Nephron (organoid): ENCODE data around the gene NR5A2.

Source experiments
- H3K27ac Mint-ChIP-seq, 3 experiments: 2 replicates each; pipeline ENCODE4 v1.8.0; 2020; ENCODE audit warnings: mixed read lengths in 3 of 3, mild to moderate bottlenecking in 2 of 3, moderate library complexity in 1 of 3
- H3K27me3 Mint-ChIP-seq: 2 replicates; pipeline ENCODE4 v1.8.0; 2021; ENCODE audit warnings: low read depth, mild to moderate bottlenecking, moderate library complexity, mixed read lengths
- H3K36me3 Mint-ChIP-seq: 2 replicates; pipeline ENCODE4 v1.8.0; 2020; ENCODE audit warnings: low read depth, mixed read lengths
- H3K4me1 Mint-ChIP-seq: 2 replicates; pipeline ENCODE4 v1.8.0; 2020; ENCODE audit warnings: mixed read lengths
- H3K4me3 Mint-ChIP-seq, 3 experiments: 2 replicates each; pipeline ENCODE4 v1.8.0; 2020; ENCODE audit warnings: mild to moderate bottlenecking in 3 of 3, mixed read lengths in 3 of 3, moderate library complexity in 2 of 3
- H3K9me3 Mint-ChIP-seq: 2 replicates; pipeline ENCODE4 v1.8.0; 2020; ENCODE audit warnings: mixed read lengths
- CTCF ChIP-seq, 3 experiments: fragments of 200-600 bp; sonication (generic); IDR thresholded peaks; one replicate each; pipeline ENCODE4 v1.5.0; 2021; ENCODE audit warnings: antibody characterized with exemption in 3 of 3; ENCODE audit not compliant: unreplicated experiment in 3 of 3

NR5A2 gene

GRCh38 chr1:200022239-200022804 is 5.2 kb upstream of the NR5A2 start:
- Mint-ChIP-seq H3K27me3 (peaks cover 54% of the 10 kb centered on the region), H3K36me3 (no peaks in the 10 kb centered on the region), H3K4me1 (no peaks in the 10 kb centered on the region), H3K4me3 (no peak overlapping the region), H3K9me3 (no peaks in the 10 kb centered on the region), H3K27ac (no peak overlapping the region)
- no peak for TF ChIP-seq CTCF (IDR thresholded peaks at IDR 0.05; ENCODE audit: unreplicated experiment in 3 of 3)

GRCh38 chr1:200028586-200029034 is 1.1 kb downstream of the NR5A2 start:
- Mint-ChIP-seq H3K27ac (no peak overlapping the region), H3K9me3 (no peaks in the 10 kb centered on the region), H3K4me3 (peak overlapping the region; percentile 84 to 88 (median 87))

GRCh38 chr1:200029035-200029821 is 1.7 kb downstream of the NR5A2 start:
- no peak for TF ChIP-seq CTCF (IDR thresholded peaks at IDR 0.05; ENCODE audit: unreplicated experiment in 3 of 3)
- peak overlapping the region; percentile 84 to 88 (median 87) for H3K4me3 Mint-ChIP-seq
- H3K9me3 Mint-ChIP-seq, result no peaks in the 10 kb centered on the region
- H3K36me3 Mint-ChIP-seq, result no peaks in the 10 kb centered on the region
- H3K27ac Mint-ChIP-seq, result no peak overlapping the region
- peaks cover 68% of the 10 kb centered on the region for H3K27me3 Mint-ChIP-seq
- peaks cover 4% of the 10 kb centered on the region for H3K4me1 Mint-ChIP-seq

More at GRCh38 chr1:200028586-200029034, 1.1 kb downstream of the NR5A2 start:
- Mint-ChIP-seq H3K36me3 (no peaks in the 10 kb centered on the region), H3K4me1 (peaks cover 4% of the 10 kb centered on the region), H3K27me3 (peaks cover 74% of the 10 kb centered on the region)
- TF ChIP-seq CTCF (IDR thresholded peaks at IDR 0.05; ENCODE audit: unreplicated experiment in 3 of 3), result no peak

GRCh38 chr1:200029822-200030152 is 2.3 kb downstream of the NR5A2 start:
- H3K4me1 Mint-ChIP-seq, result peaks cover 4% of the 10 kb centered on the region
- peaks cover 64% of the 10 kb centered on the region for H3K27me3 Mint-ChIP-seq
- H3K9me3 Mint-ChIP-seq, result no peaks in the 10 kb centered on the region
- no peak for TF ChIP-seq CTCF (IDR thresholded peaks at IDR 0.05; ENCODE audit: unreplicated experiment in 3 of 3)
- H3K27ac Mint-ChIP-seq, result no peak overlapping the region
- peak overlapping the region; percentile 77 to 84 (median 84) for H3K4me3 Mint-ChIP-seq
- no peaks in the 10 kb centered on the region for H3K36me3 Mint-ChIP-seq

GRCh38 chr1:200030791-200031190 is 3.3 kb downstream of the NR5A2 start:
- Mint-ChIP-seq H3K4me1 (peaks cover 4% of the 10 kb centered on the region), H3K27me3 (peaks cover 54% of the 10 kb centered on the region), H3K9me3 (no peaks in the 10 kb centered on the region), H3K4me3 (no peak overlapping the region), H3K36me3 (no peaks in the 10 kb centered on the region), H3K27ac (no peak overlapping the region)
- TF ChIP-seq CTCF (IDR thresholded peaks at IDR 0.05; ENCODE audit: unreplicated experiment in 3 of 3), result no peak
